ENCODE results near the gene MOXD1. TPM values are rescaled to one million over a fixed set of nuclear protein-coding genes. Genes with fewer than 3 reads are reported as not detected.

The MOXD1 gene
- polyA plus RNA-seq, 1 donor (not counting 4 experiments of a cell fraction or from before 2014, with no cell fraction given) = 2.7 TPM

- H3K4me2 ChIP-seq (ENCODE audit: control insufficient read depth, extremely low read depth, insufficient read depth, low read depth, low read length) = no peak overlapping the region
- no peaks in the 10 kb centered on the region for H3K4me1 ChIP-seq (ENCODE audit: control insufficient read depth, extremely low read depth, insufficient read depth, low read length)
- no peak overlapping the region for H2AFZ ChIP-seq (ENCODE audit: control insufficient read depth, low read length)
- FAIRE-seq (no peak), DNase-seq (ENCODE audit: low read depth, low spot score) (no peak)
- H3K9me1 ChIP-seq (ENCODE audit: control insufficient read depth, extremely low read depth, insufficient read depth, low read length) = no peaks in the 10 kb centered on the region
- H3K36me3 ChIP-seq (ENCODE audit: control insufficient read depth in 2 of 2, extremely low read depth in 1 of 2, insufficient read depth in 2 of 2, low read length in 2 of 2) = no peaks in the 10 kb centered on the region
- no peak overlapping the region for H3K9ac ChIP-seq (ENCODE audit: control insufficient read depth, extremely low read depth, insufficient read depth, low read length)
- H3K4me3 ChIP-seq (ENCODE audit: control insufficient read depth in 2 of 3, extremely low read depth in 1 of 3, insufficient read depth in 2 of 3, low read depth in 1 of 3, low read length in 3 of 3) = no peak overlapping the region
- H4K20me1 ChIP-seq (ENCODE audit: control insufficient read depth, extremely low read depth, insufficient read depth, low read length) = no peaks in the 10 kb centered on the region
- dilution Hi-C loops (cut with MboI; ENCODE audit: extremely low pct_ligation_motif_present, low sequenced_read_pairs) = no loop called here
- H3K9me3 ChIP-seq (ENCODE audit: control insufficient read depth, low read depth, low read length) = no peaks in the 10 kb centered on the region
- H3K27me3 ChIP-seq (ENCODE audit: control insufficient read depth, extremely low read depth, insufficient read depth, low read length) = no peaks in the 10 kb centered on the region
- TF ChIP-seq CTCF (optimal IDR thresholded peaks at IDR 0.05 in 1 of 3, IDR thresholded peaks at IDR 0.05 in 1 of 3, conservative IDR thresholded peaks at IDR 0.05 in 1 of 3; ENCODE audit: extremely low read depth in 1 of 3, insufficient read depth in 2 of 3, low read length in 3 of 3) (no peak), EZH2 (IDR thresholded peaks at IDR 0.05; ENCODE audit: low read length) (no peak)
- no peaks in the 10 kb centered on the region for H3K79me2 ChIP-seq (ENCODE audit: control insufficient read depth, insufficient read depth, low read length)
- H3K27ac ChIP-seq (ENCODE audit: control insufficient read depth, insufficient read depth, low read length) = no peak overlapping the region
Observed at GRCh38 chr6:132304891-132305305, 96.4 kb downstream of the MOXD1 start.

GRCh38 chr6:132300323-132300949 lies 100.8 kb downstream of the MOXD1 start:
- H3K9me3 ChIP-seq (ENCODE audit: control insufficient read depth, low read depth, low read length) = no peaks in the 10 kb centered on the region
- FAIRE-seq (peak; percentile 67), DNase-seq (ENCODE audit: low read depth, low spot score) (no peak)
- no peak overlapping the region for H3K4me3 ChIP-seq (ENCODE audit: control insufficient read depth in 2 of 3, extremely low read depth in 1 of 3, insufficient read depth in 2 of 3, low read depth in 1 of 3, low read length in 3 of 3)
- no peaks in the 10 kb centered on the region for H3K79me2 ChIP-seq (ENCODE audit: control insufficient read depth, insufficient read depth, low read length)
- H3K27ac ChIP-seq (ENCODE audit: control insufficient read depth, insufficient read depth, low read length) = no peak overlapping the region
- peak; percentile 48 to 75 (median 60) for TF ChIP-seq CTCF (optimal IDR thresholded peaks at IDR 0.05 in 1 of 3, IDR thresholded peaks at IDR 0.05 in 1 of 3, conservative IDR thresholded peaks at IDR 0.05 in 1 of 3; ENCODE audit: extremely low read depth in 1 of 3, insufficient read depth in 2 of 3, low read length in 3 of 3)
- no peak for TF ChIP-seq EZH2 (IDR thresholded peaks at IDR 0.05; ENCODE audit: low read length)
- H2AFZ ChIP-seq (ENCODE audit: control insufficient read depth, low read length) = no peak overlapping the region
- H3K27me3 ChIP-seq (ENCODE audit: control insufficient read depth, extremely low read depth, insufficient read depth, low read length) = no peaks in the 10 kb centered on the region
- H3K4me2 ChIP-seq (ENCODE audit: control insufficient read depth, extremely low read depth, insufficient read depth, low read depth, low read length) = no peak overlapping the region
- dilution Hi-C loops (cut with MboI; ENCODE audit: extremely low pct_ligation_motif_present, low sequenced_read_pairs) = no loop called here
- no peaks in the 10 kb centered on the region for H3K4me1 ChIP-seq (ENCODE audit: control insufficient read depth, extremely low read depth, insufficient read depth, low read length)
- no peaks in the 10 kb centered on the region for H3K9me1 ChIP-seq (ENCODE audit: control insufficient read depth, extremely low read depth, insufficient read depth, low read length)
- H3K36me3 ChIP-seq (ENCODE audit: control insufficient read depth in 2 of 2, extremely low read depth in 1 of 2, insufficient read depth in 2 of 2, low read length in 2 of 2) = no peaks in the 10 kb centered on the region
- no peak overlapping the region for H3K9ac ChIP-seq (ENCODE audit: control insufficient read depth, extremely low read depth, insufficient read depth, low read length)
- no peaks in the 10 kb centered on the region for H4K20me1 ChIP-seq (ENCODE audit: control insufficient read depth, extremely low read depth, insufficient read depth, low read length)

Data from keratinocyte (primary cell).